GM23338 (cell line): ENCODE data around the gene MTX3. TPM values are rescaled to one million over a fixed set of nuclear protein-coding genes. Genes with fewer than 3 reads are reported as not detected.
A peak's percentile ranks its signal among the peaks of the same experiment; 100 is the strongest.

Experiments used
- ATAC-seq: fragments of 200-7000 bp; cut with Tn5 transposase; 3 replicates; pipeline ENCODE4 v1.9.1; 2020
- DNase-seq: peaks from one replicate; pipeline ENCODE4 v3.0.0-alpha.2; 2015; ENCODE audit warnings: low spot score
- H2AFZ ChIP-seq: fragments of 200-600 bp; sonication (generic); 2 replicates; pipeline ENCODE4 v1.8.0; 2016; ENCODE audit warnings: antibody characterized with exemption, mild to moderate bottlenecking, moderate library complexity
- H3F3A ChIP-seq: fragments of 200-600 bp; sonication (generic); replicated peaks from 2 replicates; pipeline ENCODE4 v1.8.0; 2017; ENCODE audit warnings: antibody characterized with exemption, mixed run types, low read depth
- H3K27ac ChIP-seq: fragments of 200-600 bp; sonication (generic); 2 replicates; pipeline ENCODE4 v1.6.1; 2016; ENCODE audit warnings: low read depth
- H3K27me3 ChIP-seq: fragments of 200-600 bp; sonication (generic); 2 replicates; pipeline ENCODE4 v1.8.0; 2016; ENCODE audit warnings: mild to moderate bottlenecking, mixed run types, moderate library complexity; ENCODE audit not compliant: insufficient read depth
- H3K36me3 ChIP-seq: fragments of 200-600 bp; sonication (generic); 2 replicates; pipeline ENCODE4 v1.8.0; 2016; ENCODE audit warnings: mild to moderate bottlenecking; ENCODE audit not compliant: insufficient read depth
- H3K4me1 ChIP-seq: fragments of 200-600 bp; sonication (generic); 2 replicates; pipeline ENCODE4 v1.8.0; 2016; ENCODE audit warnings: mild to moderate bottlenecking, moderate library complexity; ENCODE audit not compliant: insufficient read depth
- H3K4me2 ChIP-seq: fragments of 200-600 bp; sonication (generic); 2 replicates; pipeline ENCODE4 v1.7.1; 2017; ENCODE audit warnings: mixed run types
- H3K4me3 ChIP-seq: fragments of 200-600 bp; sonication (generic); 2 replicates; pipeline ENCODE4 v1.6.1; 2016; ENCODE audit warnings: mixed run types
- H3K79me2 ChIP-seq: fragments of 200-600 bp; sonication (generic); replicated peaks from 2 replicates; pipeline ENCODE4 v1.8.0; 2017; ENCODE audit warnings: mild to moderate bottlenecking; ENCODE audit not compliant: insufficient read depth
- H3K9me2 ChIP-seq: fragments of 200-600 bp; sonication (generic); 2 replicates; pipeline ENCODE4 v1.8.0; 2017; ENCODE audit not compliant: insufficient read depth
- H4K20me1 ChIP-seq: fragments of 200-600 bp; sonication (generic); replicated peaks from 2 replicates; pipeline ENCODE4 v1.8.0; 2017; ENCODE audit warnings: mild to moderate bottlenecking; ENCODE audit not compliant: insufficient read depth
- H3K27ac Mint-ChIP-seq: 2 replicates; pipeline ENCODE4 v1.8.0; 2020; ENCODE audit warnings: inconsistent platforms, mild to moderate bottlenecking, moderate library complexity, mixed read lengths
- H3K27me3 Mint-ChIP-seq: 3 replicates; pipeline ENCODE4 v1.8.0; 2022; ENCODE audit warnings: low read depth, mild to moderate bottlenecking, moderate library complexity, mixed read lengths, inconsistent platforms; ENCODE audit not compliant: insufficient read depth, poor library complexity
- H3K36me3 Mint-ChIP-seq: 3 replicates; pipeline ENCODE4 v1.8.0; 2021; ENCODE audit warnings: low read depth, mild to moderate bottlenecking, inconsistent platforms, moderate library complexity, mixed read lengths
- H3K4me1 Mint-ChIP-seq: 3 replicates; pipeline ENCODE4 v1.8.0; 2020; ENCODE audit warnings: mild to moderate bottlenecking, inconsistent platforms, mixed read lengths
- H3K4me3 Mint-ChIP-seq: 3 replicates; pipeline ENCODE4 v1.8.0; 2021; ENCODE audit warnings: moderate library complexity, mild to moderate bottlenecking, inconsistent platforms, mixed read lengths
- H3K9me3 Mint-ChIP-seq: 3 replicates; pipeline ENCODE4 v1.8.0; 2020; ENCODE audit warnings: moderate library complexity, mild to moderate bottlenecking, inconsistent platforms, mixed read lengths
- CREB1 ChIP-seq: fragments of 250-450 bp; sonication (Bioruptor Pico); IDR thresholded peaks from 2 replicates; pipeline ENCODE4 v1.5.0; 2020; ENCODE audit warnings: low read depth, mild to moderate bottlenecking, moderate library complexity
- EZH2phosphoT487 ChIP-seq: fragments of 200-600 bp; sonication (generic); IDR thresholded peaks from one replicate; pipeline ENCODE4 v1.8.1; 2018; ENCODE audit warnings: antibody characterized with exemption; ENCODE audit not compliant: unreplicated experiment
- JUNB ChIP-seq: IDR thresholded peaks from one replicate; pipeline ENCODE4 v1.6.1; 2016; ENCODE audit warnings: antibody characterized with exemption; ENCODE audit not compliant: unreplicated experiment
- NANOG ChIP-seq: IDR thresholded peaks from 2 replicates; pipeline ENCODE4 v1.6.1; 2016; ENCODE audit warnings: antibody characterized with exemption, borderline replicate concordance
- POLR2AphosphoS5 ChIP-seq: IDR thresholded peaks from 2 replicates; pipeline ENCODE4 v1.6.1; 2016; ENCODE audit warnings: antibody characterized with exemption, low read depth
- ZNF331 ChIP-seq: fragments of 250-450 bp; sonication (Bioruptor Pico); IDR thresholded peaks from 2 replicates; pipeline ENCODE4 v1.5.0; 2020; ENCODE audit warnings: low read depth, mild to moderate bottlenecking, moderate library complexity
- polyA plus RNA-seq: library from polyadenylated mRNA; unstranded; fragments of >200 nt; fragmentation: Nextera tagmentation; extraction: Ambion mirVana; gene quantifications from 2 replicates; pipeline ENCODE4 v1.2.1, GENCODE V29; 2016
- total RNA-seq: library from RNA; depleted of rRNA; stranded (reverse); fragments of >200 nt; shearing (Covaris generic); gene quantifications from 2 replicates; pipeline ENCODE4 v1.2.3, GENCODE V29; 2014
- TF ChIP-seq, protein P1 (sequence below): IDR thresholded peaks from 2 replicates; pipeline ENCODE4 v1.6.1; 2016; ENCODE audit warnings: antibody characterized with exemption
- TF ChIP-seq, protein P2 (sequence below), 2 experiments: fragments of 200-600 bp in 1 of 2; sonication (generic) in 1 of 2; conservative IDR thresholded peaks; 2 replicates each; pipeline versions ENCODE4 v1.5.1 to v1.6.1; 2016 to 2017; ENCODE audit warnings: antibody characterized with exemption in 2 of 2, low read depth in 2 of 2, mild to moderate bottlenecking in 2 of 2, moderate library complexity in 1 of 2
- TF ChIP-seq, protein P3 (sequence below): IDR thresholded peaks from one replicate; pipeline ENCODE4 v1.6.1; 2018; ENCODE audit warnings: antibody characterized with exemption; ENCODE audit not compliant: unreplicated experiment

Gene MTX3
- total and polyA plus RNA-seq, 2 experiments from 2014 or later: 11.3 to 33.8 TPM

DNA sequence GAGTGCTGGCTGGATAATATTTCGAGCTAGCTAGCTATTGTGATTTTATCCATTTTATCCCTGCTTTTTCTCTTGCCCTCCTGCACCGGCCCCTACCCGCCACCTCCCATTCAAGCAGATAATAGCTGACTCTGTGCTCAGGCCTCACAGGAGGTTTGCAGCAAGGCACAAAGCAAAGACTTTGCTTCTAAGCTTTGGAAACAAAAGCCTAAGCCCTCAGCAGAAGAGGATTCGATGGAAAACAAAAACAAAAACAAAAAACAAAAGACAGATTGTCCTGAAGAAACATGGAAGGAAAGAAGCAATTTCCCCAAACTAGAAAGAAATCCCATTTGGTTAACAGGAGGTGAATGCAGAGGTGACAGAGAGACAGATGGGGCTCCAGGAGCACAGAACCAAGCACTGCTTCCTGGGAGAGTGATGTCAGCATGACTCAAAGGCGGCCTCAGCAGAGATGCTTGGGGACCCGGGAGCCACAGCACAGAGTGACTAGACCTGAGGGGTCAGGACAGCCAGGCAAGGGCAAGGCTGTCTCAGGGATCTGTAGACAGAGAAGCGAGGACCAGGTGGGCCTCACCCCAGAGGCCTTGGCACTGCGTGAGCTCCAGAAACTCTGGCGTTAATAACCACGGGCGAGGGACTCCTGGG lies 28.4 kb downstream of the MTX3 start:
- Mint-ChIP-seq H3K4me1 (no peaks in the 10 kb centered on the region; the same call in 2 of the 3 replicates), H3K36me3 (no peaks in the 10 kb centered on the region), H3K9me3 (no peaks in the 10 kb centered on the region), H3K4me3 (no peak overlapping the region), H3K27me3 (peaks cover 3% of the 10 kb centered on the region), H3K27ac (no peak overlapping the region; the same call in 1 of the 2 replicates)
- H2AFZ ChIP-seq: peak overlapping the region; percentile 63; the same call in 1 of the 2 replicates
- no peaks in the 10 kb centered on the region for H3K36me3 ChIP-seq
- no peak overlapping the region for H3K4me3 ChIP-seq
- H3K9me2 ChIP-seq: peaks cover 6% of the 10 kb centered on the region; the same call in 1 of the 2 replicates
- no peak overlapping the region for H3K4me2 ChIP-seq
- H3F3A ChIP-seq: no peaks in the 10 kb centered on the region
- no peaks in the 10 kb centered on the region for H3K27me3 ChIP-seq
- H4K20me1 ChIP-seq: no peaks in the 10 kb centered on the region
- H3K27ac ChIP-seq: no peak overlapping the region
- ATAC-seq (peak; percentile 61), DNase-seq (no peak)
- TF ChIP-seq POLR2AphosphoS5 (no peak), JUNB (no peak), EZH2phosphoT487 (no peak), NANOG (no peak), CREB1 (CRISPR knock-in tag) (no peak), ZNF331 (CRISPR knock-in tag) (no peak)
- TF ChIP-seq, protein P1, sequence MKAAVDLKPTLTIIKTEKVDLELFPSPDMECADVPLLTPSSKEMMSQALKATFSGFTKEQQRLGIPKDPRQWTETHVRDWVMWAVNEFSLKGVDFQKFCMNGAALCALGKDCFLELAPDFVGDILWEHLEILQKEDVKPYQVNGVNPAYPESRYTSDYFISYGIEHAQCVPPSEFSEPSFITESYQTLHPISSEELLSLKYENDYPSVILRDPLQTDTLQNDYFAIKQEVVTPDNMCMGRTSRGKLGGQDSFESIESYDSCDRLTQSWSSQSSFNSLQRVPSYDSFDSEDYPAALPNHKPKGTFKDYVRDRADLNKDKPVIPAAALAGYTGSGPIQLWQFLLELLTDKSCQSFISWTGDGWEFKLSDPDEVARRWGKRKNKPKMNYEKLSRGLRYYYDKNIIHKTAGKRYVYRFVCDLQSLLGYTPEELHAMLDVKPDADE: no peak
- TF ChIP-seq, protein P2, sequence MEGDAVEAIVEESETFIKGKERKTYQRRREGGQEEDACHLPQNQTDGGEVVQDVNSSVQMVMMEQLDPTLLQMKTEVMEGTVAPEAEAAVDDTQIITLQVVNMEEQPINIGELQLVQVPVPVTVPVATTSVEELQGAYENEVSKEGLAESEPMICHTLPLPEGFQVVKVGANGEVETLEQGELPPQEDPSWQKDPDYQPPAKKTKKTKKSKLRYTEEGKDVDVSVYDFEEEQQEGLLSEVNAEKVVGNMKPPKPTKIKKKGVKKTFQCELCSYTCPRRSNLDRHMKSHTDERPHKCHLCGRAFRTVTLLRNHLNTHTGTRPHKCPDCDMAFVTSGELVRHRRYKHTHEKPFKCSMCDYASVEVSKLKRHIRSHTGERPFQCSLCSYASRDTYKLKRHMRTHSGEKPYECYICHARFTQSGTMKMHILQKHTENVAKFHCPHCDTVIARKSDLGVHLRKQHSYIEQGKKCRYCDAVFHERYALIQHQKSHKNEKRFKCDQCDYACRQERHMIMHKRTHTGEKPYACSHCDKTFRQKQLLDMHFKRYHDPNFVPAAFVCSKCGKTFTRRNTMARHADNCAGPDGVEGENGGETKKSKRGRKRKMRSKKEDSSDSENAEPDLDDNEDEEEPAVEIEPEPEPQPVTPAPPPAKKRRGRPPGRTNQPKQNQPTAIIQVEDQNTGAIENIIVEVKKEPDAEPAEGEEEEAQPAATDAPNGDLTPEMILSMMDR (conservative IDR thresholded peaks at IDR 0.05; ENCODE audit: low read depth in 2 of 2): no peak
- H3K79me2 ChIP-seq: no peaks in the 10 kb centered on the region
- no peaks in the 10 kb centered on the region for H3K4me1 ChIP-seq

DNA sequence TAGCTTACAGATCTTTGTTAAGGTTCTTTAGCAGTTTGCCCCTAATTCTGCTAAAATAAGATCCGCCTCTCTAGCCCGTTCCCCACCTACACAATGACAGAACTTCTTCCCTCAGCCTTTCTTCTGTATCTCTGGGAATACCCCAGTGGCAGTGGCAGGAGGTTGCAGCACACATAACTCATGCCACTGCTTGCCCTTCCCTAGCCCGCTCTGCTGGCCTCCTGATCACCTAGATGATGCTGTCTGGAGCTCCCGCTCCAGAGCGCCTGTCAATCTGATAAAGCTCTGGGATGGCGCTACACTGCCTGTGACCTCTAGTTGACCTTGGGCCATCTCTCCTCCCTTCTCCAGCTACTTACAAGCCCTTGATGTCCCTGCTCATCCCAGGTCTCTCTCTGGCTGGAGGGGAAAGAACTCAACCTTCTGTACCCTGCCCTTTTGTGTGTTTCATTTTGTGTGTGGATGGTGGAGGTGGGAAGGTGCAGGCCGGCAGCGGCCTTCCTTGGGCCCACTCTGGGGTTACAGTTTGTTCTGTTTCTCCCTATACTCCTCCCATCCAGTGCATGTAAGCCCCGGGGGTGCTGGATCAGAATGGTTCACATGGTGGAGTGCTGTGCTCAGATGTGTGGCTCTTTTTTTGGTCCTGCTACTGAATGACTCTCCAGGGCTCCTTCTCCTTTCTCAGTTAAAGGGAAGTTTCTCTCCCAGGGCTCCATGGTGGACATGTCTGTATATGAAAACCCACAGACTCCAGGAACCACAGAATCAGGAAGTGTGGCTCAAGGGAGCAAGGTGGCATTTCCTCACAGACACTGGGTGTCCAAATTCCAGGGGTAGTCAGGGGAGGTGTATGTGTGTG lies 29.1 kb downstream of the MTX3 start:
- H3K4me3 ChIP-seq: no peak overlapping the region
- Mint-ChIP-seq H3K4me3 (no peak overlapping the region), H3K27ac (no peak overlapping the region), H3K4me1 (no peaks in the 10 kb centered on the region; the same call in 2 of the 3 replicates), H3K27me3 (peaks cover 3% of the 10 kb centered on the region), H3K9me3 (no peaks in the 10 kb centered on the region), H3K36me3 (no peaks in the 10 kb centered on the region)
- no peaks in the 10 kb centered on the region for H3K79me2 ChIP-seq
- ATAC-seq: peak; percentile 81
- DNase-seq: no peak
- no peaks in the 10 kb centered on the region for H3K27me3 ChIP-seq
- no peaks in the 10 kb centered on the region for H3F3A ChIP-seq
- H3K4me2 ChIP-seq: no peak overlapping the region
- no peaks in the 10 kb centered on the region for H4K20me1 ChIP-seq
- no peaks in the 10 kb centered on the region for H3K36me3 ChIP-seq
- no peak overlapping the region for H3K27ac ChIP-seq
- peak overlapping the region; percentile 63; the same call in 1 of the 2 replicates for H2AFZ ChIP-seq
- H3K4me1 ChIP-seq: no peaks in the 10 kb centered on the region
- peaks cover 5% of the 10 kb centered on the region for H3K9me2 ChIP-seq
- TF ChIP-seq, protein P3, sequence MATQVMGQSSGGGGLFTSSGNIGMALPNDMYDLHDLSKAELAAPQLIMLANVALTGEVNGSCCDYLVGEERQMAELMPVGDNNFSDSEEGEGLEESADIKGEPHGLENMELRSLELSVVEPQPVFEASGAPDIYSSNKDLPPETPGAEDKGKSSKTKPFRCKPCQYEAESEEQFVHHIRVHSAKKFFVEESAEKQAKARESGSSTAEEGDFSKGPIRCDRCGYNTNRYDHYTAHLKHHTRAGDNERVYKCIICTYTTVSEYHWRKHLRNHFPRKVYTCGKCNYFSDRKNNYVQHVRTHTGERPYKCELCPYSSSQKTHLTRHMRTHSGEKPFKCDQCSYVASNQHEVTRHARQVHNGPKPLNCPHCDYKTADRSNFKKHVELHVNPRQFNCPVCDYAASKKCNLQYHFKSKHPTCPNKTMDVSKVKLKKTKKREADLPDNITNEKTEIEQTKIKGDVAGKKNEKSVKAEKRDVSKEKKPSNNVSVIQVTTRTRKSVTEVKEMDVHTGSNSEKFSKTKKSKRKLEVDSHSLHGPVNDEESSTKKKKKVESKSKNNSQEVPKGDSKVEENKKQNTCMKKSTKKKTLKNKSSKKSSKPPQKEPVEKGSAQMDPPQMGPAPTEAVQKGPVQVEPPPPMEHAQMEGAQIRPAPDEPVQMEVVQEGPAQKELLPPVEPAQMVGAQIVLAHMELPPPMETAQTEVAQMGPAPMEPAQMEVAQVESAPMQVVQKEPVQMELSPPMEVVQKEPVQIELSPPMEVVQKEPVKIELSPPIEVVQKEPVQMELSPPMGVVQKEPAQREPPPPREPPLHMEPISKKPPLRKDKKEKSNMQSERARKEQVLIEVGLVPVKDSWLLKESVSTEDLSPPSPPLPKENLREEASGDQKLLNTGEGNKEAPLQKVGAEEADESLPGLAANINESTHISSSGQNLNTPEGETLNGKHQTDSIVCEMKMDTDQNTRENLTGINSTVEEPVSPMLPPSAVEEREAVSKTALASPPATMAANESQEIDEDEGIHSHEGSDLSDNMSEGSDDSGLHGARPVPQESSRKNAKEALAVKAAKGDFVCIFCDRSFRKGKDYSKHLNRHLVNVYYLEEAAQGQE: no peak
